K562 (cell line): ENCODE data around the gene SLC25A5. TPM values are rescaled to one million over a fixed set of nuclear protein-coding genes. Genes with fewer than 3 reads are reported as not detected.
A peak's percentile ranks its signal among the peaks of the same experiment; 100 is the strongest.

ENCODE experiments used
- CBX3 ChIP-seq, 2 experiments: IDR thresholded peaks; 1 replicate in 1 of 2; 2 replicates in 1 of 2; pipeline ENCODE4 v1.6.1; 2012; ENCODE audit warnings: inconsistent platforms in 2 of 2, low read length in 2 of 2, borderline replicate concordance in 1 of 2, control low read depth in 1 of 2
- CREB1 ChIP-seq, 2 experiments: sonication (generic) in 1 of 2; formaldehyde crosslinking in 1 of 2; IDR thresholded peaks; 2 replicates each; pipeline versions ENCODE4 v1.6.1 to v1.8.0; 2012 to 2022; ENCODE audit warnings: inconsistent platforms in 1 of 2, mild to moderate bottlenecking in 1 of 2, missing genetic modification reagents in 1 of 2, moderate library complexity in 1 of 2
- EP400 ChIP-seq: fragments of 450-650 bp; IDR thresholded peaks from 2 replicates; pipeline ENCODE4 v1.6.1; 2017; ENCODE audit warnings: antibody characterized with exemption, mild to moderate bottlenecking, moderate library complexity
- HDAC1 ChIP-seq, 2 experiments: fragments of 450-650 bp; IDR thresholded peaks; 2 replicates each; pipeline ENCODE4 v1.6.1; 2016 to 2017; ENCODE audit warnings: inconsistent platforms in 1 of 2, mild to moderate bottlenecking in 1 of 2, moderate library complexity in 1 of 2
- HMGN3 ChIP-seq: IDR thresholded peaks from 2 replicates; pipeline ENCODE4 v1.6.1; 2011; ENCODE audit warnings: borderline replicate concordance, low read depth, mild to moderate bottlenecking, mixed read lengths, low read length; ENCODE audit not compliant: insufficient read length; ENCODE audit errors: extremely low read depth
- HNRNPH1 ChIP-seq: fragments of 200-400 bp; formaldehyde crosslinking; optimal IDR thresholded peaks from 2 replicates; pipeline ENCODE3; 2017; ENCODE audit warnings: low read depth, mild to moderate bottlenecking, low read length, moderate library complexity
- L3MBTL2 ChIP-seq: fragments of 450-650 bp; IDR thresholded peaks from 2 replicates; pipeline ENCODE4 v1.6.1; 2016; ENCODE audit warnings: mild to moderate bottlenecking, moderate library complexity
- MNT ChIP-seq, 2 experiments: fragments of 450-650 bp; conservative IDR thresholded peaks; 2 replicates each; pipeline ENCODE4 v1.6.1; 2017; ENCODE audit warnings: mild to moderate bottlenecking in 2 of 2, moderate library complexity in 2 of 2
- MYC ChIP-seq, 2 experiments: fragments of 250-450 bp in 1 of 2; sonication (Bioruptor Pico) in 1 of 2; IDR thresholded peaks; 2 replicates each; pipeline versions ENCODE4 v1.5.1 to v1.6.1; 2012 to 2021; ENCODE audit warnings: low read depth in 2 of 2, borderline replicate concordance in 1 of 2, improper control_type of control experiment in 1 of 2, low read length in 1 of 2, mild to moderate bottlenecking in 1 of 2, moderate library complexity in 1 of 2
- RAD51 ChIP-seq: fragments of 450-650 bp; IDR thresholded peaks from 2 replicates; pipeline ENCODE4 v1.7.1; 2016; ENCODE audit warnings: low read depth, mild to moderate bottlenecking, borderline replicate concordance
- SNIP1 ChIP-seq: fragments of 450-650 bp; IDR thresholded peaks from 2 replicates; pipeline ENCODE4 v1.7.1; 2017; ENCODE audit warnings: low read depth, mild to moderate bottlenecking
- TCF7 ChIP-seq: sonication (generic); IDR thresholded peaks from 2 replicates; pipeline ENCODE4 v1.6.1; 2016; ENCODE audit warnings: antibody characterized with exemption, borderline replicate concordance
- YY1 ChIP-seq, 3 experiments: IDR thresholded peaks; 2 replicates each; pipeline ENCODE4 v1.6.1; 2011; ENCODE audit warnings: low read length in 2 of 3, mild to moderate bottlenecking in 2 of 3, moderate library complexity in 2 of 3, borderline replicate concordance in 1 of 3, control low read depth in 1 of 3, low read depth in 1 of 3; ENCODE audit not compliant: insufficient read depth in 3 of 3, insufficient replicate concordance in 2 of 3, control insufficient read depth in 1 of 3, insufficient read length in 1 of 3; ENCODE audit errors: extremely low read depth in 1 of 3
- ZNF133 ChIP-seq: fragments of 250-450 bp; sonication (Bioruptor Pico); IDR thresholded peaks from 2 replicates; pipeline ENCODE4 v1.4.0; 2020; ENCODE audit warnings: mild to moderate bottlenecking
- ZNF41 ChIP-seq: fragments of 250-450 bp; sonication (Bioruptor Pico); conservative IDR thresholded peaks from 2 replicates; pipeline ENCODE4 v1.4.0; 2020; ENCODE audit warnings: mild to moderate bottlenecking
- ZNF561 ChIP-seq: fragments of 450-650 bp; formaldehyde crosslinking; conservative IDR thresholded peaks from 2 replicates; pipeline ENCODE4 v1.4.0; 2020; ENCODE audit warnings: mild to moderate bottlenecking, moderate library complexity
- polyA plus RNA-seq, 8 experiments: library from polyadenylated mRNA; depleted of rRNA in 4 of 8; stranded (reverse) in 5 of 8; unstranded in 3 of 8; fragments of >200 nt; fragmentation: Nextera tagmentation in 2 of 8; fragmentation: Illumina TruSeq in 1 of 8; extraction: Ambion mirVana in 2 of 8; extraction: Trizol in 1 of 8; gene quantifications; 2 replicates each; pipeline versions ENCODE4 v1.2.1 to v1.2.3, GENCODE V29; 2011 to 2014; ENCODE audit warnings: inconsistent platforms in 1 of 8, missing spikeins in 1 of 8
- total RNA-seq, 7 experiments: library from RNA; depleted of rRNA in 6 of 7; stranded (reverse); fragments of >200 nt in 6 of 7; fragmentation: Illumina TruSeq in 2 of 7; extraction: Trizol in 2 of 7; gene quantifications; 2 replicates each; pipeline versions ENCODE4 v1.2.1 to v1.2.3, GENCODE V29; 2011 to 2021; ENCODE audit warnings: low replicate concordance in 1 of 7
- TF ChIP-seq, protein P1 (sequence below): sonication (generic); formaldehyde crosslinking; IDR thresholded peaks from 2 replicates; pipeline ENCODE4 v1.9.0; 2022; ENCODE audit warnings: mild to moderate bottlenecking, missing genetic modification reagents
- TF ChIP-seq, protein P2 (sequence below), 2 experiments: fragments of 250-450 bp in 1 of 2; fragments of 450-650 bp in 1 of 2; sonication (Bioruptor Pico) in 1 of 2; IDR thresholded peaks; 2 replicates each; pipeline versions ENCODE4 v1.6.1 to v1.8.0; 2016 to 2021; ENCODE audit warnings: mild to moderate bottlenecking in 2 of 2, moderate library complexity in 2 of 2, missing compliant biosample characterization in 1 of 2, missing genetic modification characterization in 1 of 2
- TF ChIP-seq, protein P3 (sequence below): sonication (generic); formaldehyde crosslinking; IDR thresholded peaks from 2 replicates; pipeline ENCODE4 v1.4.0; 2020; ENCODE audit warnings: mild to moderate bottlenecking, missing genetic modification reagents

The SLC25A5 gene
- total and polyA plus RNA-seq, 9 of the 15 experiments (the other 6 are each of a cell fraction or from before 2014, with no cell fraction given) = 470 to 5,247 (median 596) TPM

DNA sequence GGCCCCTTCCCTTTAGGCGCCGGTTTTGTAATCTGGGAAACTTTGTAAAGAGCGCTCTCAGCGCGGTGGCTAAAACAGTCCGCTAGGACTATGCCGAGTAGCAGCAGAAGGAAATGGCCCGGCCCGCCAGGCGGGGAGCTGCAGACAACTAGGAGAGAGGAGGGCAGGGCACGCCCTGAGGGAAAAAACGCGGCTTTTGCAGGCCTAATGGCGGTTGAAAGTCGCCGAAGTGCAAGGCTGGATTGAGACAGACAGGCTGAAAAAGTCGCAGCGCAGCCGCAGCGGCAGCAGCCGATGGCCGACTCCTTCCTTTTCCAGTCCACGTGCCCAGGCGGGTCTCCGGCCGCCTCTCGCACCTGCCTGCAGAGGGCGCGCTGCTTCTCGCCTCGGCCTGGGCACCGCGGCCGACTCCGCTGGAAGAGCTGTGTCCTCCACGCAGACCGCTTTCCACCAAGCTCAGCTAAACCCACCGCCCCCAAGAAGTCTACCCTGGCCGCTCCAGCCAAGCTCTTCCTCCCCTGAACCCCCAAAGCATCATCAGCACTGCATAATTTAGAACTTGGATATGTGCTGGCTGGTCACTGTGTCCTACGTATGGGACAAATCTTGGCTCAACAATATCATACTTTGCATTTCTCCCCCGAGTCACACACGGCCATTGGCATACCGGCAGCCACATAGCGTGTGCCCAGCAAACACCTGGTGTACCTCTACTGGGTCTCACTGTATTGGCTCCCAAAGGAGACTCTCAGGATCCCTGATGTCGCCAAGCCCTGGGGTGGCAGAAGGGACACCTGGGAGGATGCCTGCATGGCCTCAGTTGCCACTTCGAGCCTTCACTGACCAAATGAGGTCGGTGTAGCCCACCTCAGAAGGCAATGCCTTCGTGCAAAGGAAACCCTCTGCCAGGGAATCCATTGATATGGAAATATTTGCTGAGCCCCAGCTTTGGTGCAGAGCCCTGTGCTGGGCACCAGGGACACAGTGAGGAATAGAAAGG, 14.5 kb downstream of the SLC25A5 start (continued):
- TF ChIP-seq CBX3 (IDR thresholded peaks at IDR 0.05; ENCODE audit: borderline replicate concordance in 1 of 2, low read length in 2 of 2) (peak in 1 of 2 experiments; percentile 83; a peak in 1 of 3 replicates), TCF7 (no peak), YY1 (IDR thresholded peaks at IDR 0.05; ENCODE audit: borderline replicate concordance in 1 of 3, control insufficient read depth in 1 of 3, extremely low read depth in 1 of 3, insufficient read depth in 3 of 3, insufficient read length in 1 of 3, insufficient replicate concordance in 2 of 3, low read depth in 1 of 3, low read length in 2 of 3) (peak in 2 of 3 experiments; percentile 73 to 82), HDAC1 (IDR thresholded peaks at IDR 0.05) (peak in 1 of 2 experiments; percentile 43; a peak in 1 of 4 replicates), ZNF561 (CRISPR knock-in tag) (no peak), L3MBTL2 (peak; percentile 98), ZNF41 (no peak), HNRNPH1 (no peak), MYC (IDR thresholded peaks at IDR 0.05; ENCODE audit: low read depth, low read length) (peak; percentile 96), MYC (CRISPR knock-in tag; IDR thresholded peaks at IDR 0.05; ENCODE audit: borderline replicate concordance, low read depth) (peak; percentile 77; the same call in 1 of the 2 replicates), ZNF133 (no peak), HMGN3 (peak; percentile 16), MNT (conservative IDR thresholded peaks at IDR 0.05) (peak; percentile 80 to 87), EP400 (peak; percentile 86), RAD51 (peak; percentile 48; the same call in 1 of the 2 replicates), SNIP1 (no peak), CREB1 (IDR thresholded peaks at IDR 0.05) (no peak), CREB1 (CRISPR knock-in tag; IDR thresholded peaks at IDR 0.05) (peak; percentile 21; the same call in 1 of the 2 replicates)
- TF ChIP-seq, protein P1, sequence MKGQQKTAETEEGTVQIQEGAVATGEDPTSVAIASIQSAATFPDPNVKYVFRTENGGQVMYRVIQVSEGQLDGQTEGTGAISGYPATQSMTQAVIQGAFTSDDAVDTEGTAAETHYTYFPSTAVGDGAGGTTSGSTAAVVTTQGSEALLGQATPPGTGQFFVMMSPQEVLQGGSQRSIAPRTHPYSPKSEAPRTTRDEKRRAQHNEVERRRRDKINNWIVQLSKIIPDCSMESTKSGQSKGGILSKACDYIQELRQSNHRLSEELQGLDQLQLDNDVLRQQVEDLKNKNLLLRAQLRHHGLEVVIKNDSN (CRISPR knock-in tag) = peak; percentile 86
- TF ChIP-seq, protein P2, sequence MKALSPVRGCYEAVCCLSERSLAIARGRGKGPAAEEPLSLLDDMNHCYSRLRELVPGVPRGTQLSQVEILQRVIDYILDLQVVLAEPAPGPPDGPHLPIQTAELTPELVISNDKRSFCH (CRISPR knock-in tag; IDR thresholded peaks at IDR 0.05) = no peak
- TF ChIP-seq, protein P2 (tag; IDR thresholded peaks at IDR 0.05) = no peak
- TF ChIP-seq, protein P3, sequence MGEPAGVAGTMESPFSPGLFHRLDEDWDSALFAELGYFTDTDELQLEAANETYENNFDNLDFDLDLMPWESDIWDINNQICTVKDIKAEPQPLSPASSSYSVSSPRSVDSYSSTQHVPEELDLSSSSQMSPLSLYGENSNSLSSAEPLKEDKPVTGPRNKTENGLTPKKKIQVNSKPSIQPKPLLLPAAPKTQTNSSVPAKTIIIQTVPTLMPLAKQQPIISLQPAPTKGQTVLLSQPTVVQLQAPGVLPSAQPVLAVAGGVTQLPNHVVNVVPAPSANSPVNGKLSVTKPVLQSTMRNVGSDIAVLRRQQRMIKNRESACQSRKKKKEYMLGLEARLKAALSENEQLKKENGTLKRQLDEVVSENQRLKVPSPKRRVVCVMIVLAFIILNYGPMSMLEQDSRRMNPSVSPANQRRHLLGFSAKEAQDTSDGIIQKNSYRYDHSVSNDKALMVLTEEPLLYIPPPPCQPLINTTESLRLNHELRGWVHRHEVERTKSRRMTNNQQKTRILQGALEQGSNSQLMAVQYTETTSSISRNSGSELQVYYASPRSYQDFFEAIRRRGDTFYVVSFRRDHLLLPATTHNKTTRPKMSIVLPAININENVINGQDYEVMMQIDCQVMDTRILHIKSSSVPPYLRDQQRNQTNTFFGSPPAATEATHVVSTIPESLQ (CRISPR knock-in tag) = 0 out of 2 replicates have a peak, but pooled peaks have one; percentile 58
